D721Med (cell line): ENCODE data around the gene PLK2.
A peak's percentile ranks its signal among the peaks of the same experiment; 100 is the strongest.

Source experiments
- DNase-seq: peaks from one replicate; pipeline ENCODE4 v3.0.0; 2011; ENCODE audit warnings: low spot score; ENCODE audit not compliant: insufficient read length
- FAIRE-seq: peaks from 2 replicates; lab custom pipeline; 2011; peaks lifted over from hg19 to GRCh38; lab: Jason Lieb, UNC
- TF ChIP-seq, protein P1 (sequence below): IDR thresholded peaks from 2 replicates; pipeline ENCODE4 v1.5.1; 2012; ENCODE audit warnings: mild to moderate bottlenecking, control low read depth; ENCODE audit not compliant: insufficient read depth; ENCODE audit errors: missing control alignments

PLK2 gene

DNA sequence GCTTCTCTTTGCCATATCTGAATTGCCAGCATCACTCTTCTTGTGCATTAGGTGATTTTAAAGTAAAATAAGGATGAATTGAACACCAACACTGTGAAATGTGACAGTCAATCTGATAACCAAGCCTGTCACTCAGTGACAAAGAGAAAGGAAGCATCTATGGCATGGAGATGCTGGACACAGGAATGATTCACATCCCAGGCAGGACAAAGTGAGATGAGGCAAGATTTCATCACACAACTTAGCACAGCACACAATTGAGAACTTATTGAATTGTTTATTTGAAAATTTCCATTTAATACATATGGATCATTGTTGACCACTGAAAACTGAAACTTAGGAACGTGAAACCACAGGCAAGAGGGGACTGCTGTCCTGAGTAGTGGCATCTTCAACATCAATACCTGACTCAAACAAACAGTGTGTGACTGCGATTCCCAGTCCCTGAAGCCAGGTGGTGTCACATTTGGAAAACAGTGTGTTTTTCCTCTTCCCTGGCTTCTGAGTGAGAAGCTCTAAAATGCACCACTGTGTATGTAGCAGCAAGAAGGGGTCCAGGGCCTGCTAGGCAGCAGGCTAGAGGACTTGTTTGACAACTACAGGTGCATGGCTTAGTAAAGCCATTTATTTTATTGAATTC is 42.0 kb upstream of the PLK2 start:
- FAIRE-seq (no peak), DNase-seq (no peak)
- TF ChIP-seq, protein P1, sequence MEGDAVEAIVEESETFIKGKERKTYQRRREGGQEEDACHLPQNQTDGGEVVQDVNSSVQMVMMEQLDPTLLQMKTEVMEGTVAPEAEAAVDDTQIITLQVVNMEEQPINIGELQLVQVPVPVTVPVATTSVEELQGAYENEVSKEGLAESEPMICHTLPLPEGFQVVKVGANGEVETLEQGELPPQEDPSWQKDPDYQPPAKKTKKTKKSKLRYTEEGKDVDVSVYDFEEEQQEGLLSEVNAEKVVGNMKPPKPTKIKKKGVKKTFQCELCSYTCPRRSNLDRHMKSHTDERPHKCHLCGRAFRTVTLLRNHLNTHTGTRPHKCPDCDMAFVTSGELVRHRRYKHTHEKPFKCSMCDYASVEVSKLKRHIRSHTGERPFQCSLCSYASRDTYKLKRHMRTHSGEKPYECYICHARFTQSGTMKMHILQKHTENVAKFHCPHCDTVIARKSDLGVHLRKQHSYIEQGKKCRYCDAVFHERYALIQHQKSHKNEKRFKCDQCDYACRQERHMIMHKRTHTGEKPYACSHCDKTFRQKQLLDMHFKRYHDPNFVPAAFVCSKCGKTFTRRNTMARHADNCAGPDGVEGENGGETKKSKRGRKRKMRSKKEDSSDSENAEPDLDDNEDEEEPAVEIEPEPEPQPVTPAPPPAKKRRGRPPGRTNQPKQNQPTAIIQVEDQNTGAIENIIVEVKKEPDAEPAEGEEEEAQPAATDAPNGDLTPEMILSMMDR: no peak

DNA sequence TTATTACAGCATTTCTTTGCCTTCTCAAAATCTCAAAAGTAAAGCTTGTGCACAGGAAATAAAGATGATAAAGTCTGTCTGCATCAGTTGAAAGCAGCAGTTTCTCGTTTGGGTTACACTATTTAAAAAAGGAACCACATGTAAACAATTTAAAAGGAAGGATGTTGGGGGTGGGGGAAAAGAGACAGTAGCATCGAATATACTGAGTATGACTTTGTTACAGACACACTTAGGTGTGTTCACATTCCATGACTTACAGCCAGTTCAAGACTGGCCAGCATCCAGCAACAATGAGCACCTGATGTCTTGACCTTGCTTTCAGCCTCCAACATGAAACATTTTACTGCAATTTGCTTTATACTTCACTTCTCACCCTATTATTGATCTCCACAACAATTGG is 40.1 kb upstream of the PLK2 start:
- FAIRE-seq: no peak
- no peak for DNase-seq
- TF ChIP-seq, protein P1: no peak

DNA sequence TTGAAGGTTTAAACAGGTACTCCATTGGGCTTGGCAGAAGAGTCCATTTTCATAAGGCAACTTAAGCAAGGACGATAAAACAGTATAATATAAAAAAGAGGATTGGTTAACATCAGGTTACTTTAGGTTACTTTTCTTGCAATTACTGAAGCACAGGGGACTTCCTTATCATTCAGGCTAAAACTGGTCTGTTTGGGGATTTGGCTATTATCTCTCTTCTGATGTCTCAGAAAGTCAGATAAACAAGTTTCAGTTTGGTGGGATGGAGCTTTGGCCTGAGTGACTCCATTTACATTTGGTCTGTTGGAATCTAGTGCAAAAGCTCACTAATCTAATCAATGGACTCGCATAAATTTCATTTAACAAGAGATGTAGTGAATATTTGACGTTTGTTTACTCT is 39.3 kb upstream of the PLK2 start:
- TF ChIP-seq, protein P1: no peak
- no peak for FAIRE-seq

DNA sequence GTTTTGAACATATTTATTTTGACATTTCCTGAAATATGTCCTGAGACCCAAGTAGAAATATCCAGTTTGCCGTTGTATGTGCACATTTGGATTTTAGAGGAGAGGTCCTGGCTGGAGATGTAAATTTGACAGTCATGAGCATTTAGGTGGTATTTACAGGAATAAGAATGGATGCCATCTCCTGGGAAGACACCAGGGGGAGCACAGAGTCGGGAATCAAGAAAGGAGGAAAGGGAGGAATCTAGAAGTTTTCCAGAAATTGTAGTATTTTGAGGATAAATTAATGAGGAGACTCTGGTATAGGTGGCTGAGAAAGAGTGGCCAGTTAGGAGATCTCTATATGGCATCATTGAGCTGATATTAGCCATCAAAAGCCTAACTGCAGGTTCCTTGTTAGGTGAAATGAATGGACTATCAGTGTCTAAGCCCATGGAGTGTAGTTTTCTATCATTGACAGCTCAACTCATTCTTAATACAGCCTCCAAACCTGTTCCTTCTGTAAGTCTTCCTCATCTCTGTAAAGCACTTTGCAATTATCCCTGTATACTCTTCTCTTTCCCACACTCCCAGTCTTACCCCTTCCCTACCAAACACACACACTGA is 38.6 kb upstream of the PLK2 start:
- peak; percentile 60 for FAIRE-seq
- TF ChIP-seq, protein P1: peak; percentile 60
- no peak for DNase-seq

More for the DNA sequence above, 39.3 kb upstream of the PLK2 start:
- DNase-seq: no peak

DNA sequence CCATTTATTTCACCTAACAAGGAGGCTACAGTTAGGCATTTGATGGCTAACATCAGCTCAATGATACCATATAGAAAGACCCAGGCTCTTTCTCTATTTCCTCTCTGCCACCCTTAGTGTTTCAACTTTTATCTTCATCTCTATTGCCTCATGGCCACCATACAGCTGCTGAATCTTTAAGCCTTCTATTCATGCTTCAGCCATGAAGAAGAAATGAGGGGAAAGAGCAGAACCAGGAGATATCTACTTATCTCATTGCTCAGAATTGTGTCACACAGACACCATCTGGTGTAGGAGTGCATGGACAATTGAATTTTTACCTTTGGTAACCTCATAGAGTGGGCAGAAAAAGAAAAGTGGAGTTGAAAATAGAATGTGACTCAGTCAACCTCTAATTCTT is 38.0 kb upstream of the PLK2 start:
- no peak for DNase-seq
- TF ChIP-seq, protein P1: no peak
- no peak for FAIRE-seq

DNA sequence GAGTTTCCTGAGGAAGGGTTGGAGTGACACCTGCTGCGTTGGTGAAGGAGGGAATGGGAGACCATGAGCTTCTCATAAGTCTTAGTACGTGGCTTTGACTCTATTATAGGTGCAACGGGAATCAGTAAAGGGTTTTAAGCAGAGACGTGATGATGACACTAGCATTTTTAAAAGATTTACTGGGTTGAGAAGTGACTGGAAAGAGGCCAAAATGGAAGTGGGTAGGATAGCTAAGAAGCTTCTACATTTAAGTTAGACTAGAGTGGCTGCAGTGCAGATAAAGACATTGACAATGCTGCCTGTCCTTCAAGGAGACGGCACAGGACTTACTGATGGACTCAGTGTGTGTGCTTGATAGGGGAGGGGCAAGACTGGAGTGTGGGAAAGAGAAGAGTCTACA is 37.5 kb upstream of the PLK2 start:
- FAIRE-seq (no peak), DNase-seq (no peak)
- TF ChIP-seq, protein P1: no peak

DNA sequence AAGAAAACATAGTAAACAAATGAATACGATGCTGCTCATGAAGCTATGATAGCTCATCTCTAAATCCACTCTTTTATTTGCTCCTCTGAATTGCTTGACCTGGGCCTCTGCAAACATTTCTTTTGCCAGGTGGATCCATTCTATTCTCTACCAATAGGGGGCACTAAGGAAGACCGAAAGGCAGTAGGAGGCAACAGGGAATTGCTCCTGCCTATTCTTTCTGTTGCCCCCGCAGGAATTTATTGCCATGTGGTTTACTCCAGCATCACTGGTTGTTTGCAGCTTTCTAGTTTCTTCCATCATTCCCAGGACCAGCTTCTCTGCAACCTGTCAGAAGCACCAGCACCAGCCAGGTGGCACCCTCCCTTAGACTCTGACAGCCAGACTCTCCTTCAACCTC is 36.6 kb upstream of the PLK2 start:
- TF ChIP-seq, protein P1: no peak
- DNase-seq: no peak
- no peak for FAIRE-seq
